ENCODE results near the gene NBEA.

NBEA gene

DNA sequence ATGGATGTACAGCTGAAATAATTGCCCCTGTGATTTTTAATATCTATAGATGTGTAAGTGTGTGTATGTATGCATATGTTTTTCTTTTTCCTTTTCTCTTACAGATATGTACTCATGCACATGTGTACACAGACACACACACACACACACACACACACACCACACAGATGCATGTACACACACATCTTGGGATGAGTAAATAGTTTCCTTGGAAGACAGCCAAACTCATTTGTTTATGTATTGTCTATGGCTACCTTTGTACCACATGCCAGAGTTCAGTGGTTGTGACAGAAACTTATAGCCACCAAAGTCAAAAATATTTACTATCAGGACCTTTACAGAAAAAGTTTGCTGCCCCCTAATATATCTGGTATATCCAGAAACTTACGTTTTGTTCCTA is 341.8 kb downstream of the NBEA start:
- peak; percentile 83 for DNase-seq (ENCODE audit: low read depth)
- no peak for TF ChIP-seq CTCF (IDR thresholded peaks at IDR 0.05; ENCODE audit: insufficient read depth, low read depth, low read length, missing control alignments)
- H3K4me3 ChIP-seq (ENCODE audit: low read length): no peak overlapping the region

DNA sequence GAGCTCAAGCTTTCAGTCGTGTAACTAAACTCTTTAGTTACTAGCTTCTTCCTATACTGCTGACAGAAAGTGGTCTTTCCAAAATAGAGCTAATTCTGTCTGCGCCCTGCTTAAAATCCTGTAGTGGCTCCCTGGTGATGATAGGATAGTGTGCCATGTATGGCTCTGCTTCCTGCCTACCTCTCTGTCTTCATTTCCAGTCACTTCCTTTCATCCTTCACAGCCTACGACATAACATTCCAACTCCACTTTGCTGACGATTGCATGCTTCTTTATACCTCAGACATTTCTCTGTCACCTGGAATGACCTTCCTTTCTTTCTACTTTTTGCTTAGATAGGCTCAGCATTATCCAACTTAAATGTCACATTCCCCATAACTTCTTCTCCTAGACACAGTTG is 343.6 kb downstream of the NBEA start:
- no peak for DNase-seq (ENCODE audit: low read depth)
- no peak overlapping the region for H3K4me3 ChIP-seq (ENCODE audit: low read length)
- TF ChIP-seq CTCF (IDR thresholded peaks at IDR 0.05; ENCODE audit: insufficient read depth, low read depth, low read length, missing control alignments): no peak

GRCh38 chr13:35292329-35292728 is 350.3 kb downstream of the NBEA start:
- no peak for DNase-seq (ENCODE audit: low read depth)
- no peak overlapping the region for H3K4me3 ChIP-seq (ENCODE audit: low read length)
- no peak for TF ChIP-seq CTCF (IDR thresholded peaks at IDR 0.05; ENCODE audit: insufficient read depth, low read depth, low read length, missing control alignments)

GRCh38 chr13:35293579-35294226 is 351.6 kb downstream of the NBEA start:
- no peak overlapping the region for H3K4me3 ChIP-seq (ENCODE audit: low read length)
- no peak for TF ChIP-seq CTCF (IDR thresholded peaks at IDR 0.05; ENCODE audit: insufficient read depth, low read depth, low read length, missing control alignments)
- DNase-seq (ENCODE audit: low read depth): no peak

DNA sequence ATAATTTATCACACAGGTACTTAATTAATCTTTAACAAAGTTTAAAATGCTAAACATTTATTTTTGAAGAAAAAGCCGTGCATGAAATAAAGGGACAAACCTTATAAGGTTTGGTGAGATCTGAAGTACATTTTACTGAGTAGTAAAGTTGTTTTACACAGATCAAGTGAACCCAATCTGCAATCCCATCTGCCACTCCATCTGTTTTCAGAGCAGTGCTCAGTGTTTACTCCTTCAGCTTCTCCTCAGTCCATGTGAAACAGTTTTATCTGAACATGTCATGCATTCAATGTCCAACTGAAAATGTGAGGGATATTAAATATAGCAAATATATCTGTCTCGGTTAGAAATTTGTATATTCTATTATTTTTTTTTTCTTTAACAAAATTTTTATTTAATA is 367.6 kb downstream of the NBEA start:
- TF ChIP-seq CTCF (IDR thresholded peaks at IDR 0.05; ENCODE audit: insufficient read depth, low read depth, low read length, missing control alignments): no peak
- DNase-seq (ENCODE audit: low read depth): no peak
- H3K4me3 ChIP-seq (ENCODE audit: low read length): no peak overlapping the region

DNA sequence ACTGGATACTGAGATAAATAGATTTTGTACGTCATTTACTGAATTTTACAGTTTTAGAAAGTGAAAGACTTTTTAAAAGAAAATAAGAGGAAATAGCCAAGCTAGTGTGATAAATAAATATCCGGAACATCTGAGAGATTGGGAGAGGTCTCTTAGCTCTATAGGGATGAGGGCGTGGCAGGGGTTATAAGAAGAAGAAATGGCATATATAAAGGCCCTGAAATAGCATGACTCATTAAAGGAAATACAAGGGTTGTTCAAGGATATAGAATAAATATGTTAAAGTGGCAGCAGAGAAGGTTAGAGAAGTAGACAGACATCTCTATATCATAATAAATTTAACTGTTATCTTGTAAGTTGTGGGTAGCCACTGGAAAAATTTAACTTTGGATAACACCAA is 390.1 kb downstream of the NBEA start:
- H3K4me3 ChIP-seq (ENCODE audit: low read length): no peak overlapping the region

More for the DNA sequence above, 390.1 kb downstream of the NBEA start:
- no peak for DNase-seq (ENCODE audit: low read depth)
- TF ChIP-seq CTCF (IDR thresholded peaks at IDR 0.05; ENCODE audit: insufficient read depth, low read depth, low read length, missing control alignments): no peak

Measured in epithelial cell of esophagus (primary cell).